WTC11 (cell line): Measurements from ENCODE around the gene UNKL.

Experiments used
- ATF3 ChIP-seq: sonication (generic); formaldehyde crosslinking; conservative IDR thresholded peaks from 2 replicates; pipeline ENCODE4 v1.8.1; 2022; ENCODE audit warnings: mild to moderate bottlenecking, missing genetic modification reagents
- CBFB ChIP-seq: sonication (generic); formaldehyde crosslinking; IDR thresholded peaks from 2 replicates; pipeline ENCODE4 v1.8.1; 2022; ENCODE audit warnings: mild to moderate bottlenecking, low read depth, missing genetic modification reagents
- CREM ChIP-seq: sonication (generic); formaldehyde crosslinking; IDR thresholded peaks from 2 replicates; pipeline ENCODE4 v1.8.1; 2022; ENCODE audit warnings: mild to moderate bottlenecking, missing genetic modification reagents, moderate library complexity
- CTCF ChIP-seq: fragments of 200-600 bp; IDR thresholded peaks from 2 replicates; pipeline ENCODE4 v1.8.0; 2022; ENCODE audit warnings: antibody characterized with exemption
- ESRRA ChIP-seq: sonication (generic); formaldehyde crosslinking; IDR thresholded peaks from 2 replicates; pipeline ENCODE4 v1.8.1; 2022; ENCODE audit warnings: mild to moderate bottlenecking, missing genetic modification reagents, borderline replicate concordance
- JUN ChIP-seq: sonication (generic); formaldehyde crosslinking; IDR thresholded peaks from 2 replicates; pipeline ENCODE4 v1.8.0; 2023; ENCODE audit warnings: mild to moderate bottlenecking, missing genetic modification reagents
- MAX ChIP-seq: sonication (generic); formaldehyde crosslinking; IDR thresholded peaks from 2 replicates; pipeline ENCODE4 v1.8.0; 2022; ENCODE audit warnings: mild to moderate bottlenecking, missing genetic modification reagents
- NR2C2 ChIP-seq: sonication (generic); formaldehyde crosslinking; IDR thresholded peaks from 2 replicates; pipeline ENCODE4 v1.8.0; 2022; ENCODE audit warnings: mild to moderate bottlenecking, missing genetic modification reagents
- PRRX2 ChIP-seq: fragments of 250-450 bp; sonication (Bioruptor Pico); IDR thresholded peaks from 2 replicates; pipeline ENCODE4 v1.8.0; 2021; ENCODE audit warnings: mild to moderate bottlenecking
- TP53 ChIP-seq: sonication (generic); formaldehyde crosslinking; IDR thresholded peaks from 2 replicates; pipeline ENCODE4 v1.8.1; 2023; ENCODE audit warnings: mild to moderate bottlenecking, missing genetic modification reagents
- USF2 ChIP-seq: sonication (generic); formaldehyde crosslinking; IDR thresholded peaks from 2 replicates; pipeline ENCODE4 v1.8.1; 2023; ENCODE audit warnings: mild to moderate bottlenecking, missing genetic modification reagents, moderate library complexity
- ZBTB21 ChIP-seq: sonication (generic); formaldehyde crosslinking; IDR thresholded peaks from 2 replicates; pipeline ENCODE4 v1.8.1; 2023; ENCODE audit warnings: mild to moderate bottlenecking, missing genetic modification reagents, borderline replicate concordance
- TF ChIP-seq, protein P1 (sequence below): sonication (generic); formaldehyde crosslinking; IDR thresholded peaks from 2 replicates; pipeline ENCODE4 v1.8.0; 2022; ENCODE audit warnings: mild to moderate bottlenecking, missing genetic modification reagents
- TF ChIP-seq, protein P2 (sequence below): sonication (generic); formaldehyde crosslinking; IDR thresholded peaks from 2 replicates; pipeline ENCODE4 v1.8.0; 2022; ENCODE audit warnings: mild to moderate bottlenecking, missing genetic modification reagents

DNA sequence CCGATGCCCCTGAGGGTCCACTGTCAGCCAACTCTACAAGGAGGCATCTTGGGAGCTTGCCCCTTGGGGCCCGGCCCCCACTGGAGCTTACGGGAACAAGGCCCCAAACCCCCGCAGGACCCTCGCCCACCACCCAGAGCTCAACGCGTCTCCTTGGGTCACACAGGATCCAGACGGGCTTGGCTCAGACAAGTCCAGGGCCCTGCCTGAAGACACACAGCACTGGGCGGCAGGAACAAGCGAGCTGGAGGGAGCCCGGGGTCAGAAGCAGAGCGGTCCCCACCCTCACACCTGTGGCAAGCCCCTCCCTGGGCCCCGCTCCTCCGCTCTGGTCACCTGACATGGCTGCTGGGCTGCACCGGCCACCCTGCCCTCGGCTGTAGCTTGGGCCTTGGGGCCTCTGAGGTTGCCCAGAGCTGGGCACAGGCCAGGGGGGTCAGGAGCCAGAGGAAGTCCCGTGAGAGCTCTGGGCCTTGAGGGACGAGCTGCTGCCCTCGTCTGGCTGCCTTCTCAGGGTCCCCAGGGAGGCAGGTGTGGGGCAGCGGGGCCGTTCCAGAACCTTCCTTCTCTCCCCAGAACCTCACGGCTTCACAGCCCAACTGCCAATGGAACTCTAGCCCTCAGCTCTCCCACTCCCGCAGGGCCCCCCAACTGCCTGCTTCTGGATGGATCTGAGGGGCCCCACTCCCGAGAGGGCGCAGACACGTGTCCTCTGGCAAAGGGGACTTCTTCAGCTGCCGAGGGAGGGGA lies 29.7 kb upstream of the UNKL start, which contains the start of gene CCDC154:
- no peak for TF ChIP-seq CTCF
- TF ChIP-seq, protein P1, sequence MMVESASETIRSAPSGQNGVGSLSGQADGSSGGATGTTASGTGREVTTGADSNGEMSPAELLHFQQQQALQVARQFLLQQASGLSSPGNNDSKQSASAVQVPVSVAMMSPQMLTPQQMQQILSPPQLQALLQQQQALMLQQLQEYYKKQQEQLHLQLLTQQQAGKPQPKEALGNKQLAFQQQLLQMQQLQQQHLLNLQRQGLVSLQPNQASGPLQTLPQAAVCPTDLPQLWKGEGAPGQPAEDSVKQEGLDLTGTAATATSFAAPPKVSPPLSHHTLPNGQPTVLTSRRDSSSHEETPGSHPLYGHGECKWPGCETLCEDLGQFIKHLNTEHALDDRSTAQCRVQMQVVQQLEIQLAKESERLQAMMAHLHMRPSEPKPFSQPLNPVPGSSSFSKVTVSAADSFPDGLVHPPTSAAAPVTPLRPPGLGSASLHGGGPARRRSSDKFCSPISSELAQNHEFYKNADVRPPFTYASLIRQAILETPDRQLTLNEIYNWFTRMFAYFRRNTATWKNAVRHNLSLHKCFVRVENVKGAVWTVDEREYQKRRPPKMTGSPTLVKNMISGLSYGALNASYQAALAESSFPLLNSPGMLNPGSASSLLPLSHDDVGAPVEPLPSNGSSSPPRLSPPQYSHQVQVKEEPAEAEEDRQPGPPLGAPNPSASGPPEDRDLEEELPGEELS (CRISPR knock-in tag): no peak
- TF ChIP-seq TP53 (CRISPR knock-in tag): no peak
- no peak for TF ChIP-seq PRRX2 (CRISPR knock-in tag)
- no peak for TF ChIP-seq NR2C2
- no peak for TF ChIP-seq CBFB
- TF ChIP-seq MAX (CRISPR knock-in tag): no peak
- TF ChIP-seq ESRRA (CRISPR knock-in tag): no peak
- TF ChIP-seq, protein P2, sequence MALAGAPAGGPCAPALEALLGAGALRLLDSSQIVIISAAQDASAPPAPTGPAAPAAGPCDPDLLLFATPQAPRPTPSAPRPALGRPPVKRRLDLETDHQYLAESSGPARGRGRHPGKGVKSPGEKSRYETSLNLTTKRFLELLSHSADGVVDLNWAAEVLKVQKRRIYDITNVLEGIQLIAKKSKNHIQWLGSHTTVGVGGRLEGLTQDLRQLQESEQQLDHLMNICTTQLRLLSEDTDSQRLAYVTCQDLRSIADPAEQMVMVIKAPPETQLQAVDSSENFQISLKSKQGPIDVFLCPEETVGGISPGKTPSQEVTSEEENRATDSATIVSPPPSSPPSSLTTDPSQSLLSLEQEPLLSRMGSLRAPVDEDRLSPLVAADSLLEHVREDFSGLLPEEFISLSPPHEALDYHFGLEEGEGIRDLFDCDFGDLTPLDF (CRISPR knock-in tag): no peak
- no peak for TF ChIP-seq JUN (CRISPR knock-in tag)
- no peak for TF ChIP-seq ZBTB21 (CRISPR knock-in tag)
- TF ChIP-seq CREM (CRISPR knock-in tag): no peak
- TF ChIP-seq USF2: no peak
- no peak for TF ChIP-seq ATF3 (CRISPR knock-in tag)
